Activated T-cell treated with anti-CD3 and anti-CD28 coated beads, Interleukin-2, amount 50 U/mL, for 1 hour (primary cell): Measurements from ENCODE around the gene TCP11.
"Not testable (repeated sequence)": the region's sequence is repeated elsewhere in the genome, so short reads cannot be mapped to it uniquely, and the experiment has no call there.

Experiments used
- DNase-seq: peaks from one replicate; pipeline ENCODE4 v3.0.0-alpha.2; 2020

TCP11 gene

GRCh38 chr6:35142588-35143569 lies 1.7 kb upstream of the TCP11 start:
- no peak for DNase-seq

- peak; percentile 16 for DNase-seq
Measured at GRCh38 chr6:35140639-35141006, 516 bp downstream of the TCP11 start.

- DNase-seq: peak; percentile 37
Measured at GRCh38 chr6:35139924-35140638, 1.1 kb downstream of the TCP11 start.

GRCh38 chr6:35139470-35139869 lies 1.7 kb downstream of the TCP11 start:
- DNase-seq: no peak

- DNase-seq: not testable (repeated sequence)
Measured at GRCh38 chr6:35138191-35138590, 2.9 kb downstream of the TCP11 start.

GRCh38 chr6:35136185-35136584 lies 5.0 kb downstream of the TCP11 start:
- no peak for DNase-seq

GRCh38 chr6:35128496-35128895 lies 12.6 kb downstream of the TCP11 start:
- no peak for DNase-seq

- DNase-seq: no peak
Measured at GRCh38 chr6:35128042-35128441, 13.1 kb downstream of the TCP11 start.

GRCh38 chr6:35124356-35124755 lies 16.8 kb downstream of the TCP11 start:
- DNase-seq: no peak

- no peak for DNase-seq
Measured at GRCh38 chr6:35120746-35121145, 20.4 kb downstream of the TCP11 start.

GRCh38 chr6:35108309-35108885 lies 32.7 kb downstream of the TCP11 start:
- no peak for DNase-seq

- DNase-seq: not testable (repeated sequence)
Measured at GRCh38 chr6:35107761-35108160, 33.4 kb downstream of the TCP11 start.

GRCh38 chr6:35107208-35107607 lies 33.9 kb downstream of the TCP11 start:
- not testable (repeated sequence) for DNase-seq

GRCh38 chr6:35106061-35106460 lies 35.1 kb downstream of the TCP11 start:
- DNase-seq: not testable (repeated sequence)

GRCh38 chr6:35105078-35105477 lies 36.1 kb downstream of the TCP11 start:
- no peak for DNase-seq

- DNase-seq: no peak
Measured at GRCh38 chr6:35099116-35099515, 42.0 kb downstream of the TCP11 start.

- DNase-seq: no peak
Measured at GRCh38 chr6:35096129-35096862, 44.8 kb downstream of the TCP11 start.

GRCh38 chr6:35094183-35094582 lies 47.0 kb downstream of the TCP11 start:
- DNase-seq: no peak

- DNase-seq: no peak
Measured at GRCh38 chr6:35093783-35094182, 47.4 kb downstream of the TCP11 start.

GRCh38 chr6:35093118-35093445 lies 48.1 kb downstream of the TCP11 start:
- DNase-seq: no peak

- DNase-seq: no peak
Measured at GRCh38 chr6:35092362-35093117, 48.6 kb downstream of the TCP11 start.
